Inferior parietal cortex (tissue), 1 donor: ENCODE data around the gene GPC6.

ENCODE experiments used
- DNase-seq: peaks from one replicate; pipeline ENCODE4 v3.0.0-alpha.2; 2016; ENCODE audit errors: extremely low spot score

GPC6 gene

DNA sequence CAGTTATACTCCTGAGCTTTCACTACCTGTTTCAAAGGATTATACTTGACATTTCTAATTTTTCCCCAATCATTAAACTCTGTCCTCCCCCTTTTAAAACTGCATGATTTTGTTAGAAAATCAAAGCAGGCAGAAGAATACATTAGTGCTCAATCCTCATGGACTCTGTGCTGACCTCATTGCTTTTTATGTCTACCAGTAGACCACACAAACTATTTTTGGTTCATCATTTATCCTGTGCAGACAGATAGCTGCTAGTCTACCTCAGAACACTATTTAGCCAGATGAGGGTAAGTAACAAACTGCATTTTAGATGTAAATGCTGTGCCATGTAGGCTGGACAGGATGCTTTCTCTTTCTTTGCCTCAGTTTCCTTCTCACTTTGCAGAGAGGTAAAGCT, 1016.9 kb downstream of the GPC6 start:
- DNase-seq = no peak

DNA sequence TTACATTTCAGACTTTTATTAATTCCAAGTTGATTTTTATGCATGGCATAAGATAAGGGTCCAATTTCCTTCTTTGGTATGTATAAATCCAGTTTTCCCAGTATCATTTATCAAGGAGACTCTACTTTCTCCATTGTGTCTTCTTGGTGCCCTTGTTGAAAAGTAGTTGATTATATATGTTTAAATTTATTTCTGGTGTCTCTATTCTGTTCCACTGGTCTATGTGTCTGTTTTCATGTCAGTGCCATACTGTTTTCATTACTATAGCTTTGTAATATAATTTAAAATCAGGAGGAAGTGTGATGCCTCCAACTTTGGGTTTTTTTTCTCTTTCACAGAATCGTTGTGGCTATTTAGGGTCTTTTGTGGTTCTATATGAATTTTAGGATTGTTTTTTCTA, 1019.9 kb downstream of the GPC6 start:
- no peak for DNase-seq

- no peak for DNase-seq
Observed at GRCh38 chr13:94247890-94248289, 1021.3 kb downstream of the GPC6 start.

GRCh38 chr13:94248454-94249228, 1022.0 kb downstream of the GPC6 start:
- no peak for DNase-seq

DNA sequence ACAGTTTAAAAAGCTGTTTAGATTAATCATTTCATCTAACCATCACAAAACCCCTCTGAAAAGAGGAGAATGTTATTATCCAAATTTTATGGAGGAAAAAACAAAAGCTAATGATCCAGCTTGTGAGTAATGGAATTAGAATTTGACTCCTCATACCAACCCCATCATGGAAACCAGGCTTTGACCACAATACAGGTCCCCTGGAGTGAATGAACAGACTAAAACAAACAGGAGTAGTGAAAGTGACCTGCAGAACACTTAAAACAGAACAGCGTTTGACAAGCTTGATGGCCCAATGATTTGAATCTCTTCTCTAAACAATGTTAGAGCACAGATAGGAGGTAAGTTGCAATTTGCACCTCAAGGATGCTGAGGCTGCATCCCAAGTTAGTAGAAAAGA, 1022.9 kb downstream of the GPC6 start:
- DNase-seq = no peak

- DNase-seq = no peak
Observed at GRCh38 chr13:94251831-94252608, 1025.4 kb downstream of the GPC6 start.

DNA sequence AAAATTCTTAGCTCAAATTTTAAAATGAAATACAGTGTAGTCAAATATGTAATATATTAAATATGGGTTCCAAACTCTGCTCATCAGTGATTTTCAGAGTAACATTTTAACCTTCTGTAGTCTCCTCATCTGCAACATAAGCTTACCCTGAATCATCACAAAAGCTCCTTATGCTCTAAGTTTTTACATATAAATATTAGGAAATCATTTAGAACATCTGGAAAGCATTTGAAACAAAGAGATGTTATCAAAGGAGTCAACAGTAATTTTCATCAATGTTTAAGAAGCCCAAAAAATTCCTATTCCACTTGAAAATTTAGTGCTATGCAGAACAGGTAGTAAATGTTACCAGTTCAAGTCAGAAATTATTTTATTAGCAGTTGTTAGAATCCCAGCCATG, 1028.1 kb downstream of the GPC6 start:
- DNase-seq = no peak

DNA sequence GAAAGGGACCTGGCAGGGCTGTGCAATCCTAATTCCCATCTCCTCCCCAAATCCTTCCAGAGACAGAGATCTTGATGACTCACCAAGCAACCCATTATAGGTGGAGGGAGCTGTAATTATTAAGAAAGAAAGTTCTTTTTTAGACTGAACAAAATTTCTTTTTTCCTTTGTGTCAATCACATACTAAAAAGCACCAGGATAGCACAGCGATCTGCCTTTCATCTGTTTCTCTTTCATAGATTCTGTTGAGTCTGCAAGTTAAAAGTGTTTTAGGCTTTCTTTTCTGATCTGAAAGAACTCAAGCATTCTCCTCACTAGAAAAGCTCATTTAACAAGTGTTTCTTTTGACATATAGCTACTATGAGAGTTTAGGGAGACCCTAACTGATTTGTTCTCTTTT, 1030.1 kb downstream of the GPC6 start:
- DNase-seq = no peak

DNA sequence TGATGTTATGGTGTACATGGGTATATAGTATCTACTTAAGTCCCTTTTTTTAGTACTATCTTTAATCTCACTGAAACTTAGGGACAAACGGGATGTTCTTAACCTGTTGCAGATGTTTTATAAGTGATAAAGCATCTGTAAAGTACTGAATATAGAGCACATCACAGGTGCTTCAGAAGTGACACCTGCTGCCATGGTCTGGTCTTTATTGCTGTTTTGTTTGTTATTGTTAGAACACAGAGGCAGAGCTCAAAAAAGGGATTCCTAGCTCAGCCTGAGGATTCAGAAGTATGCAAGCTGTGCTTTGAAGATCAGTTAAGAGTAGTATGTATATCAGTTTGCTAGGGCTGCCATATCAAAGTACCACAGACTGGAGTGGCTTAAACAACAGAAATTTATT, 1033.4 kb downstream of the GPC6 start:
- no peak for DNase-seq

GRCh38 chr13:94261163-94261562, 1034.6 kb downstream of the GPC6 start:
- DNase-seq = no peak

DNA sequence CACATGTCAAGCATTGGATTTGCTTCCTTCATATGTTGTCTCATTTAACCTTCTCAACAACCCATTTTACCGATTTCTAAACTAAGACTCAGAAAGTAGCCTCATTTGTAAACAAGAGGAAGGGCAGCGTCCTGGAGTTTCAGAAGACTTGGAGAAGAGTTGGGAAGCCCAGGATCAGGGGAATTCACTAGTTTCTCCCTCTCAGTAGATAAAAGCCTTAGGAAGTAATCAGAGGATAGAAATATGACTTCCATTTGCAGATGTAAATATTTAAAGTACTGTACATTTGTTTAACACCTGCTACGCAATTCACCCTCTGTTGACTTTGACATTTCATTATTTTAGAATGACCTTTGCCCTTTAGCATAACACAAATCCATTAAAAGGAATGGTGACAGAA, 1036.4 kb downstream of the GPC6 start:
- DNase-seq = no peak

- DNase-seq = no peak
Observed at GRCh38 chr13:94267581-94268366, 1041.2 kb downstream of the GPC6 start.

GRCh38 chr13:94268661-94269060, 1042.1 kb downstream of the GPC6 start:
- no peak for DNase-seq

DNA sequence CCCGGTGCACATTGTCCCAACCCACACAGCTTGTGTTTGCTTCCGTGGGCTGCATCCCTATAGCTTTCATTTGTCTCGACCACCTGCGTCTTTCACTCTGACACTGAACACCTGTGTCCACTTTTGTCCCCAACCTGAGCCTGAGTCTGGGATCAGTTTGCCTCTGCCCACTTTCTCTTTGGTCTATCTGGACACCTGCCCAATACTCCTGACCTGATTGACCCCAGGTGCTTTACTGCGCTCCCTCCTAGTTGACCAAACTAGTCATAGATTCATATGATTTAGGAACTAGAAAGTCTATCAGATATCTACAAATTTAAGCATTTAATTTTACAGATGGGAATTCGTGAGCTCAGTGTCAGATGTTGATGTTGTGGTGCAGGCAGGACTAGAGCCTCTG, 1043.0 kb downstream of the GPC6 start:
- DNase-seq = no peak

DNA sequence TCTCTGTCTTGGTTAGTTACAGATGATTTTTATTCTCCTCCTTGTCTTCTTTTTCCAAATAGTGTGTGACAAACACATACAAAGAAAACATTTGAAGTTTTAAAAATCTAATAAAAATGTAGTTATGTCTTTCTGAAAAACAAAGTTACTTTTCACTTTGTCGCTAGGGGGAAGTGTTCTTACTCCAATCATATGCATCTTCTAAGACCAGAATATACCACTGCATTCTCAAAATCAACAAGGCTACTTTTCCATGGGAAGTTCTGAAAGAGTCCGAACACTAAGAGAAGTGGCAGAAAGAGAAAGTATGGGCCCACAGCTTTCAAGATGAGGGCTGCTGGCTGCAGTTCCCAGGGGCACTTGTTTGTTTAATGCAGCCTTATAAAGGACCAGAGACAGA, 1043.9 kb downstream of the GPC6 start:
- no peak for DNase-seq

DNA sequence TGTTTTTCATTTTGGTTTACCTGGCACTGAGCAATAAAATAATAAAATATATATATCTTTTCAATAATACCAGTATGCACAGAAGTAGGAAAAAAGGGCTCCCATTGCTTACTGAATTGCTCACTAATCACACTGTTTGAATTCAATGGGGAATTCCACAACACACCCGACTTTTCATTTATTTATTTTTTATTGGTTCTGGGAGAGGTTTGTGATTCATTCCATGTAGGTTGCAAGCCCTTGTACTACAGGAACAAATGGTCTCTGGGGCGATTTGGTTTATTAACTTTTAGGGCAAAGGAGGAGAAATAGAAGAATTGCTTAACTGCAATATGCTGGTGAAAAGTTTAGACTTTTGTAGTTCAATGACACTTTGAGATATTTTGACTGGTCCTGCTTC, 1045.4 kb downstream of the GPC6 start:
- DNase-seq = no peak

- no peak for DNase-seq
Observed at GRCh38 chr13:94280349-94280748, 1053.7 kb downstream of the GPC6 start.

DNA sequence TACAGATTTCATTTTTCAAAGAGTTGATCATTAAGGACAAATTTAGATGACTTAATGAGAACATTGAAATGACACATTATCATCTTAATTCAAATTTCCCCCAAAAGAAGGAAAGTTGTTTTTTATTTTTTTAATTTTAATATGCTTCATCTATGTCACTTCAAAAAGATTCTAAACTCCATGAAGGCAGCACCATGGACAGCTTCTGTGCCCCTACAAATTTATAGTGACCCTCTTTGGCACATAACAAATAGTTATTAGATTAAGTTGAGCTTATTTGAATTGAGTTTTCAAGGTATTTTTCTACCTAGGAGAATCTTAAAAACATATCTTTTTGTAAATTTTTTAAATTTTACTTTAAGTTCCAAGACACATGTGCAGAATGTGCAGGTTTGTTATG, 1054.2 kb downstream of the GPC6 start:
- DNase-seq = no peak

- no peak for DNase-seq
Observed at GRCh38 chr13:94286581-94286980, 1060.0 kb downstream of the GPC6 start.

- DNase-seq = no peak
Observed at GRCh38 chr13:94291631-94292322, 1065.2 kb downstream of the GPC6 start.

GRCh38 chr13:94292323-94292640, 1065.7 kb downstream of the GPC6 start:
- no peak for DNase-seq

DNA sequence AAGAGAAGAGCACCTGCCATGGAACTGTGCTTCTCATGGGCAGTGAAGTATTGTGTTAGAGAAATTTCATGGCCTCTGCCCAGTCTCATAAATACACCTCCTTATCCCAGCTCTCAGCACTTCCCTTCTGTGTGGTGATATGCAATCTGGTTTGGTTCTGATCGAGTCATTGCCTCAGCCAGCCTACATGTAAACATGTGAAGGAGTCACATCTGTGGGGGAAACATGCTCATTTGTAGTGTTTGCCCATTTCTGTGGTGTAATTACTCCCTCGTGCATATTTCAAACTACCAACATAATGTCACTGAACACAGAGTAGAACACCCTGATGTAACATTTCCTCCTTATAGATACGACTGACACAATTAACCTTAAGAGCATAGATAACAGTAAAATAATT, 1069.9 kb downstream of the GPC6 start:
- no peak for DNase-seq
